ENCODE data around the gene BICD1.

- TF ChIP-seq CTCF (conservative IDR thresholded peaks at IDR 0.05 in 1 of 2, IDR thresholded peaks at IDR 0.05 in 1 of 2; ENCODE audit: low read depth in 1 of 2, low read length in 2 of 2), result no peak
- TF ChIP-seq EZH2 (IDR thresholded peaks at IDR 0.05; ENCODE audit: low read length, missing control alignments), result no peak
Observed at GRCh38 chr12:32179011-32179395, 72.4 kb downstream of the BICD1 start.
